ENCODE results near the gene COL10A1.

Gene COL10A1

DNA sequence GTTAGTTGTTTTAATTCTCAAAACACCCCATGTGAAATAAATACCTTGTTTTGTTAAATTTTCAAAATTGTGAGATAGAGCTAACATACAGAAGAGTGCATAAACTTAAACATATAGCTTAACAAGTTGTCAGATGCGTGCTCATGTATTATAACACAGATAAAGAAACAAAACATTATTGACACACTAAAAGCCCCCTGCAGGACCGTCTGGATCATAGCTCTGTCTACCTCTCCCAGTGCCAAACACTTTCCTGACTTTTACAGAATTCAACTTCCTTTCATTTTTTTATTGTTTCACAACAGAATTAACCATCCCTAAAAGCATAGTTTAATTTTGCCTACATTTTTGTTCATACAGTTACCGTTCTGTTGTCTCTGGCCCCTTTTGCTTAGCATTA, 47.4 kb downstream of the COL10A1 start:
- DNase-seq, result no peak

DNA sequence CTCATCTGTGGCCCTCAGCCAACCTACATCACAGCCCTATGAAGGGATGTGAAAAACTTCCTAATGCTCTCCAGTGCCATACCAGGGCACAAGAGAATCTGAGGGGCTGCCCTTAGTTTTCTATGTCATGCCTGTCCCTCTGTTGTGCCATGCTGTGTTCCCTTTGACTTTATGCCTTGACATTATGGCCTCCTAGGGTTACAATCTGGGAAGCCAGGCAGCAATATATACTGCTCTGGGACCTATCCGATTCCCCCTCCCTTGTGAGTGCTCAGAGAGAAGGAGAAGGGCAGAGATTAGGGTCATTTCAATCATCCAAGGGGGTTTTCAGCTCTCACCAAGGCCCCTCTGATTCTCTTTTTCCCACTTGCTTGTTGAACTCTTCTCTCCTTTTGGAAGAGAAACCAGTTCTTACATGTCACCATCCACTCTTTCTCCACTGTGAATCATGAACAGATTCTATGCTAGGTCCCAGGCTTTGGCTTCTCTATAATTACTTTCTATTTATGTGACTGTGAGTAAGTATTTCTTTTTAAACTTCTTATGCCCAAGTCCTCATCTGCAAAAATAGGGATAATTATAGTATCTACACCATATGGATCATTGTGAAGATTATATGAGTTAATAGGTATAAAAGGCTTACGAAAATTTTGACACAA, 51.1 kb downstream of the COL10A1 start:
- no peak for DNase-seq

DNA sequence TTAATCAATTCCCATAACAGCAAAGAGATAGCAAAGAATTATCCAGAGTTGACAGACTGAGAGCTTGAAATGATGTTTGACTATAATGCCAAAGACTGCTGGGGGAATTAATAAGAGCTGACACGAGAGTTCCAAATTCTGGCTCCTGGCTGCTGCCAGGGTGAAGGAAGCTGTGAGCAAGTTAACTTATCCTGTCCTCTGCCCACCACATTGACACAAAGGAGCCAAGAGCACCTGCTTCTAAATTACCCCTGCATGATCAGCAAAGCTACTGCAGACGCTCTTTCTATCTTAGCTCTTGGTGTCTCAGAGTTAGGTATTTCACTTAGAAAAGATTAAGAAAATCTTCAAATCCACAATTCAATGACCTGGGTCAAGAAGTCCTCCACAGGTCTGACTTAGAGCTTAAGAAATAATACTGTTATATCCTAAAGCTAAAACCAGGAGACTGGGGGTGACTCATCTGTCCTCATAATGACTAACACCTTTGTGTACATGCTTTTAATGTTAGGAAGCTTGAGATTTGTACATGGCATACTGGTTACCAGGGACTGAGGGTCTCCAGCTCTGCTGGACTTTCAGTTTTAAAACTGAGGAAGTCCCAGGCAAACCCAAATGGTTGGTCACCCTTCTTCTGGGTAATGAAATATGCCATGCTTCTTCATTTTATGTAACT, 52.0 kb downstream of the COL10A1 start:
- DNase-seq, result no peak

DNA sequence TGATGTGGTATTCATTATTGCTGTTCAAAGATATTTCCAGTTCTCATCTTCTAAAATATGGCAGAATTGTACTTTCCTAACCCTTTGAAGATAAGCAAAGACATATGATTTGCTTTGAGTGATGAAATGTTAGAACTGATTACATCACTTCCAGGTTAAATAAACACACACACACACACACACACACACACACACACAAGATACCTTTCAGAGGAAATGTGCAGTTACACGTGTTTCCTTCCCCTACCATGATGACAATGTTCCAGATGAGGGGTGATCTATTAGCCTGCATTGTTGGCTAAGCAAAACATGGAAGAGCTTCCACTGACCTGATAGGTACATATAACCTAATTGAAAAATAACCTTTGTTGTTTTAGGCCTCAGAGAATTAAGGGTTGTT, 53.6 kb downstream of the COL10A1 start:
- no peak for DNase-seq

DNA sequence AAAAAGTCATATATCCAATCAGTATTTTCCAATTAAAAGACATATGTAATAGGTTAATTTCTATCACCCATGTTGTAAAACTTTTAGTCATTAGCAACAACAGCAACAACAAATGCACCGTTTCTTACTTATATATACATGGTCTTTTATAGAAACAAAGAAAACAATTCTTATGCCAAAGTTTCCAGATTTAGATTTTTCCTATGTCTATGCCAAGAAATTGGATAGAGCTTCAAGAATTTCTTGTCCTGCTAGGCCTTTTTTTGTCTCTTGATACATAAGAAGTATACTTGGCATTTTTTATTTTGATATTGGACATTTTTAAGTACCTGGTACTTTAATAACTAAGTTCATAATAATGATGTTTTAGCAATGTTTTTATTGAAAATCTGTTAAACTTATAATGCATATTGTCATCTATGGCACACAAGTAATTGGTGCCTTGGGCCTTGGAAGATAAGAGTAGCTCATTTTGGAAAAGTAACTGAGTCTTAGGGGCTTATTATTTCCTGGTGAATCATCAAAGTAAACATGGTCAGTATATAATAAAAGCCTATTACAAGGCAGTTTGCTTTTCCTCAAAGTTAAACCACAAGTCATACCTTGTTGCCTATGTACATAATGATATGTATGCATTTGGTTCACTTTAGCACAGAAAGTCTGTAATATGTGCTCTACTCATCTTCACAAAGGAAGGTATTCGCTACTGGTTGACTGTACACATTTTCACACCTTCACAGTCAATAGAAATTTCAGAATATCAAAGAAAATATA, 55.1 kb downstream of the COL10A1 start:
- DNase-seq, result no peak

DNA sequence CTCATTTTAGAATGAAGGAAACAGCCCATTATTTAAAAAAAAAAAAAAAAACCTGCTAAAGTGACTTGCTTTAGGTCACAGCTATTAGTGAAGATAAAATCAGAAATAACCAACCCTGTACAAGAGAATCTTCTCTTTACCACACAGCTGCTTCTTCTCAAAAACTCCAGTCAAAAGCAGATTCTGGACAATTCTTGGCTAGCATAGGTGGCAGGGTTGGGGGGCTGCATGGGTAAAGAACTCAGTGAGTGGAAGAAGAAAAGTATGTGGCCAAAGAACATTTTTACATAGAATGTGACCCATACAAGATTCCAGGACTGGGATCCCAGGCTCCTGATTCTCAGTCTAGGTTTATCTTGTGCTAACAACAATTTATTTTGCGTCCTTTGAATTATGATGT, 55.8 kb downstream of the COL10A1 start:
- DNase-seq, result no peak
